HUES48 (cell line): ENCODE measurements around the gene DVL2.

Experiments
- H3K27ac ChIP-seq: one replicate; pipeline ENCODE4 v1.7.0; 2013; ENCODE audit warnings: low read depth, low read length, inconsistent platforms
- H3K27me3 ChIP-seq: 2 replicates; pipeline ENCODE4 v1.6.1; 2013; ENCODE audit warnings: mild to moderate bottlenecking, low read length; ENCODE audit not compliant: control insufficient read depth, insufficient read depth
- H3K36me3 ChIP-seq: 2 replicates; pipeline ENCODE4 v1.6.1; 2013; ENCODE audit warnings: low read length; ENCODE audit not compliant: control insufficient read depth, insufficient read depth
- H3K4me1 ChIP-seq: 2 replicates; pipeline ENCODE4 v1.6.1; 2013; ENCODE audit warnings: mild to moderate bottlenecking, low read length; ENCODE audit not compliant: control insufficient read depth, insufficient read depth
- H3K4me3 ChIP-seq: 2 replicates; pipeline ENCODE4 v1.5.1; 2013; ENCODE audit warnings: mild to moderate bottlenecking, low read depth, low read length
- H3K9ac ChIP-seq: 2 replicates; pipeline ENCODE4 v1.6.1; 2013; ENCODE audit warnings: mild to moderate bottlenecking, low read depth, low read length, moderate library complexity
- H3K9me3 ChIP-seq: 2 replicates; pipeline ENCODE4 v1.6.1; 2013; ENCODE audit warnings: low read length; ENCODE audit not compliant: control insufficient read depth, insufficient read depth

The DVL2 gene

GRCh38 chr17:7262935-7263800 lies 28.9 kb upstream of the DVL2 start:
- Histone ChIP-seq H3K27ac (peak overlapping the region; percentile 89), H3K9ac (peak overlapping the region; percentile 51), H3K27me3 (no peaks in the 10 kb centered on the region), H3K4me3 (peak overlapping the region; percentile 91), H3K4me1 (peaks cover 14% of the 10 kb centered on the region; the same call in 1 of the 2 replicates), H3K36me3 (peaks cover 19% of the 10 kb centered on the region), H3K9me3 (no peaks in the 10 kb centered on the region)

GRCh38 chr17:7262192-7262934 lies 28.0 kb upstream of the DVL2 start, which contains the start of gene CLDN7:
TSS of gene CLDN7 (minus strand) at chr17:7262478. CDS start at chr17:7262043, 435 bp downstream.
- peak within 1 kb of the TSS; percentile 91 for H3K4me3 ChIP-seq
- no peaks in the 10 kb centered on the region for H3K9me3 ChIP-seq
- no peaks in the 10 kb centered on the region for H3K27me3 ChIP-seq
- H3K36me3 ChIP-seq = peaks cover 22% of the 10 kb centered on the region
- peaks cover 14% of the 10 kb centered on the region; the same call in 1 of the 2 replicates for H3K4me1 ChIP-seq
- peak within 1 kb of the TSS; percentile 89 for H3K27ac ChIP-seq
- peak within 1 kb of the TSS; percentile 99 for H3K9ac ChIP-seq

GRCh38 chr17:7261379-7262191 lies 27.3 kb upstream of the DVL2 start:
- peak overlapping the region; percentile 91 for H3K4me3 ChIP-seq
- peaks cover 30% of the 10 kb centered on the region for H3K36me3 ChIP-seq
- no peaks in the 10 kb centered on the region for H3K27me3 ChIP-seq
- H3K4me1 ChIP-seq = peaks cover 14% of the 10 kb centered on the region; the same call in 1 of the 2 replicates
- H3K27ac ChIP-seq = peak overlapping the region; percentile 89
- no peaks in the 10 kb centered on the region for H3K9me3 ChIP-seq
- peak overlapping the region; percentile 99 for H3K9ac ChIP-seq

- peaks cover 14% of the 10 kb centered on the region; the same call in 1 of the 2 replicates for H3K4me1 ChIP-seq
- H3K9me3 ChIP-seq = no peaks in the 10 kb centered on the region
- peaks cover 38% of the 10 kb centered on the region for H3K36me3 ChIP-seq
- H3K4me3 ChIP-seq = peak overlapping the region; percentile 91
- H3K27ac ChIP-seq = peak overlapping the region; percentile 89
- H3K27me3 ChIP-seq = no peaks in the 10 kb centered on the region
- peak overlapping the region; percentile 99 for H3K9ac ChIP-seq
These were observed 26.5 kb upstream of the DVL2 start for GRCh38 chr17:7260651-7261378.

GRCh38 chr17:7260151-7260550 lies 25.8 kb upstream of the DVL2 start:
- Histone ChIP-seq H3K9me3 (no peaks in the 10 kb centered on the region), H3K27ac (peak overlapping the region; percentile 89), H3K36me3 (peaks cover 42% of the 10 kb centered on the region), H3K9ac (peak overlapping the region; percentile 99; the same call in 1 of the 2 replicates), H3K4me3 (peak overlapping the region; percentile 91), H3K4me1 (peaks cover 14% of the 10 kb centered on the region; the same call in 1 of the 2 replicates), H3K27me3 (no peaks in the 10 kb centered on the region)

- Histone ChIP-seq H3K27me3 (no peaks in the 10 kb centered on the region), H3K4me3 (no peak overlapping the region), H3K9ac (no peak overlapping the region), H3K4me1 (peaks cover 13% of the 10 kb centered on the region; the same call in 1 of the 2 replicates), H3K9me3 (no peaks in the 10 kb centered on the region), H3K27ac (no peak overlapping the region), H3K36me3 (peaks cover 48% of the 10 kb centered on the region)
These were observed 25.2 kb upstream of the DVL2 start for GRCh38 chr17:7259555-7259889.

- peaks cover 53% of the 10 kb centered on the region for H3K36me3 ChIP-seq
- H3K4me1 ChIP-seq = peaks cover 7% of the 10 kb centered on the region; the same call in 1 of the 2 replicates
- H3K9ac ChIP-seq = no peak overlapping the region
- no peak overlapping the region for H3K4me3 ChIP-seq
- H3K27ac ChIP-seq = no peak overlapping the region
- H3K9me3 ChIP-seq = no peaks in the 10 kb centered on the region
- H3K27me3 ChIP-seq = no peaks in the 10 kb centered on the region
These were observed 24.6 kb upstream of the DVL2 start for GRCh38 chr17:7258731-7259554.

GRCh38 chr17:7256766-7257456 lies 22.6 kb upstream of the DVL2 start:
- no peaks in the 10 kb centered on the region for H3K9me3 ChIP-seq
- H3K4me1 ChIP-seq = peaks cover 5% of the 10 kb centered on the region
- H3K36me3 ChIP-seq = peaks cover 58% of the 10 kb centered on the region
- no peak overlapping the region for H3K4me3 ChIP-seq
- H3K9ac ChIP-seq = no peak overlapping the region
- no peak overlapping the region for H3K27ac ChIP-seq
- H3K27me3 ChIP-seq = no peaks in the 10 kb centered on the region

GRCh38 chr17:7254511-7254910 lies 20.2 kb upstream of the DVL2 start:
- Histone ChIP-seq H3K4me3 (no peak overlapping the region), H3K27ac (no peak overlapping the region), H3K4me1 (peaks cover 15% of the 10 kb centered on the region), H3K9me3 (no peaks in the 10 kb centered on the region), H3K9ac (no peak overlapping the region), H3K36me3 (peaks cover 53% of the 10 kb centered on the region), H3K27me3 (no peaks in the 10 kb centered on the region)
